ENCODE results near the gene CAP2. TPM values are rescaled to one million over a fixed set of nuclear protein-coding genes. Genes with fewer than 3 reads are reported as not detected.

Gene CAP2
- total RNA-seq, 4 donors from 2014 or later = 208 to 439 (median 295) TPM

GRCh38 chr6:17472653-17473183 is 79.3 kb downstream of the CAP2 start:
- no peaks in the 10 kb centered on the region for H3K9me3 ChIP-seq
- H3K36me3 ChIP-seq = no peaks in the 10 kb centered on the region
- DNase-seq (no peak), ATAC-seq (peak; percentile 38 to 53)
- intact Hi-C loops (cut with DNase I; ENCODE audit: low total_unique reads) (loop anchor here (5.0 kb wide), 4 partner anchors 80 to 260 kb away; partner anchors contain the start of gene CAP2), in situ Hi-C loops (cut with MboI; ENCODE audit: low sequenced_read_pairs in 4 of 4) (loop anchor here in 1 of 4 donors (10.0 kb wide), 1 partner anchor 188 kb away; the partner anchor contains the start of gene RBM24)
- H3K4me1 ChIP-seq = peaks cover 68 to 75% of the 10 kb centered on the region in 2 donors
- H3K27me3 ChIP-seq = no peaks in the 10 kb centered on the region
- no peak overlapping the region for H3K4me3 ChIP-seq
- H3K27ac ChIP-seq = peak overlapping the region; percentile 93 to 98 (median 95)
- TF ChIP-seq CTCF (IDR thresholded peaks at IDR 0.05 in 4 of 5, conservative IDR thresholded peaks at IDR 0.05 in 1 of 5) (no peak), POLR2A (IDR thresholded peaks at IDR 0.05) (peak in 1 of 2 donors; percentile 54)

- intact Hi-C loops (cut with DNase I; ENCODE audit: low total_unique reads) (loop anchor here (5.0 kb wide), 4 partner anchors 81 to 261 kb away; partner anchors contain the start of gene CAP2), in situ Hi-C loops (cut with MboI; ENCODE audit: low sequenced_read_pairs in 4 of 4) (loop anchor here in 1 of 4 donors (10.0 kb wide), 1 partner anchor 189 kb away; the partner anchor contains the start of gene RBM24)
- Histone ChIP-seq H3K27me3 (no peaks in the 10 kb centered on the region), H3K9me3 (no peaks in the 10 kb centered on the region), H3K36me3 (no peaks in the 10 kb centered on the region), H3K4me3 (no peak overlapping the region), H3K4me1 (peaks cover 68 to 79% of the 10 kb centered on the region in 2 donors), H3K27ac (peak overlapping the region; percentile 93 to 98 (median 95))
- TF ChIP-seq POLR2A (IDR thresholded peaks at IDR 0.05) = peak; percentile 61 to 76
- TF ChIP-seq CTCF (IDR thresholded peaks at IDR 0.05 in 4 of 5, conservative IDR thresholded peaks at IDR 0.05 in 1 of 5) = no peak
- ATAC-seq (peak; percentile 76 to 84), DNase-seq (peak; percentile 56 to 66)
Measured at GRCh38 chr6:17473554-17473953, 80.2 kb downstream of the CAP2 start.

- no peak overlapping the region for H3K4me3 ChIP-seq
- in situ Hi-C loops (cut with MboI; ENCODE audit: low sequenced_read_pairs in 4 of 4) (loop anchor here in 1 of 4 donors (10.0 kb wide), 1 partner anchor 189 kb away; the partner anchor contains the start of gene RBM24), intact Hi-C loops (cut with DNase I; ENCODE audit: low total_unique reads) (loop anchor here (5.0 kb wide), 4 partner anchors 82 to 262 kb away; partner anchors contain the start of gene CAP2)
- DNase-seq (no peak), ATAC-seq (no peak)
- H3K27ac ChIP-seq = peak overlapping the region; percentile 93 to 98 (median 95)
- TF ChIP-seq CTCF (IDR thresholded peaks at IDR 0.05 in 4 of 5, conservative IDR thresholded peaks at IDR 0.05 in 1 of 5) (no peak), POLR2A (IDR thresholded peaks at IDR 0.05) (no peak)
- no peaks in the 10 kb centered on the region for H3K36me3 ChIP-seq
- no peaks in the 10 kb centered on the region for H3K27me3 ChIP-seq
- H3K4me1 ChIP-seq = peaks cover 72 to 78% of the 10 kb centered on the region in 2 donors
- H3K9me3 ChIP-seq = no peaks in the 10 kb centered on the region
Measured at GRCh38 chr6:17474289-17474688, 80.9 kb downstream of the CAP2 start.

GRCh38 chr6:17475606-17476244 is 82.3 kb downstream of the CAP2 start:
- no peak for ATAC-seq
- intact Hi-C loops (cut with DNase I; ENCODE audit: low total_unique reads) = no loop called here
- TF ChIP-seq POLR2A (IDR thresholded peaks at IDR 0.05) = no peak
- no peak for TF ChIP-seq CTCF (IDR thresholded peaks at IDR 0.05 in 4 of 5, conservative IDR thresholded peaks at IDR 0.05 in 1 of 5)

More at GRCh38 chr6:17475606-17476244, 82.3 kb downstream of the CAP2 start:
- Histone ChIP-seq H3K9me3 (no peaks in the 10 kb centered on the region), H3K4me3 (no peak overlapping the region), H3K27me3 (no peaks in the 10 kb centered on the region), H3K27ac (peak overlapping the region; percentile 93 to 98 (median 95)), H3K36me3 (no peaks in the 10 kb centered on the region), H3K4me1 (peaks cover 64 to 73% of the 10 kb centered on the region in 2 donors)
- in situ Hi-C loops (cut with MboI; ENCODE audit: low sequenced_read_pairs in 4 of 4) = loop anchor here in 2 of 4 donors (10.0 to 25.0 kb wide), 2 partner anchors 188 to 191 kb away; partner anchors contain the start of gene RBM24 (in 2 of the 2)
- no peak for DNase-seq

Data from gastrocnemius medialis (tissue), 4 donors.